Neural cell (in vitro differentiated cells): ENCODE results near the gene CCDC39. TPM values are rescaled to one million over a fixed set of nuclear protein-coding genes. Genes with fewer than 3 reads are reported as not detected.

Source experiments
- H2AFZ ChIP-seq: fragments of 200-600, 300-800 bp; sonication (generic), shearing (Covaris generic); 2 replicates; pipeline ENCODE4 v1.6.0; 2014; ENCODE audit warnings: low read depth, mild to moderate bottlenecking, antibody characterized with exemption, low read length, moderate library complexity
- H3F3A ChIP-seq: fragments of 200-600 bp; shearing (Covaris generic); 2 replicates; pipeline ENCODE4 v1.6.1; 2016; ENCODE audit warnings: mild to moderate bottlenecking, moderate library complexity, mixed read lengths, antibody characterized with exemption, low read length; ENCODE audit not compliant: insufficient read depth, poor library complexity, severe bottlenecking
- H3K27ac ChIP-seq: fragments of 200-600, 300-800 bp; sonication (generic), shearing (Covaris generic); 2 replicates; pipeline ENCODE4 v1.5.1; 2014; ENCODE audit warnings: mild to moderate bottlenecking, low read length, moderate library complexity
- H3K27me3 ChIP-seq: fragments of 300-800, 200-600 bp; sonication (generic), shearing (Covaris generic); 2 replicates; pipeline ENCODE4 v1.6.0; 2014; ENCODE audit warnings: mild to moderate bottlenecking, low read depth, low read length, moderate library complexity; ENCODE audit not compliant: insufficient read depth
- H3K36me3 ChIP-seq: fragments of 300-800, 200-600 bp; sonication (generic), shearing (Covaris generic); 2 replicates; pipeline ENCODE4 v1.5.1; 2014; ENCODE audit warnings: mild to moderate bottlenecking, antibody characterized with exemption, low read length, moderate library complexity; ENCODE audit not compliant: insufficient read depth
- H3K4me2 ChIP-seq: fragments of 300-800, 200-600 bp; sonication (generic), shearing (Covaris generic); 2 replicates; pipeline ENCODE4 v1.6.0; 2014; ENCODE audit warnings: mild to moderate bottlenecking, low read length
- H3K4me3 ChIP-seq: fragments of 300-800, 200-600 bp; sonication (generic), shearing (Covaris generic); 2 replicates; pipeline ENCODE4 v1.5.1; 2014; ENCODE audit warnings: mild to moderate bottlenecking, low read length, moderate library complexity
- H3K79me2 ChIP-seq: fragments of 200-600 bp; shearing (Covaris generic); replicated peaks from 2 replicates; pipeline ENCODE4 v1.6.0; 2014; ENCODE audit warnings: mild to moderate bottlenecking, low read length, moderate library complexity; ENCODE audit not compliant: insufficient read depth
- H3K9ac ChIP-seq: fragments of 300-800, 200-600 bp; sonication (generic), shearing (Covaris generic); 2 replicates; pipeline ENCODE4 v1.6.1; 2016; ENCODE audit warnings: mild to moderate bottlenecking, low read length, mixed read lengths
- H3K9me2 ChIP-seq: fragments of 200-600 bp; shearing (Covaris generic); 2 replicates; pipeline ENCODE4 v1.6.1; 2016; ENCODE audit warnings: mild to moderate bottlenecking, low read length, mixed read lengths; ENCODE audit not compliant: insufficient read depth
- H3K9me3 ChIP-seq: fragments of 200-600, 300-800 bp; sonication (generic), shearing (Covaris generic); 2 replicates; pipeline ENCODE4 v1.6.1; 2016; ENCODE audit warnings: mild to moderate bottlenecking, mixed run types, low read length, moderate library complexity, mixed read lengths
- H4K20me1 ChIP-seq: fragments of 200-600 bp; shearing (Covaris generic); 2 replicates; pipeline ENCODE4 v1.6.1; 2016; ENCODE audit warnings: mild to moderate bottlenecking, mixed run types; ENCODE audit not compliant: insufficient read depth
- EZH2 ChIP-seq: fragments of 200-600, 300-800 bp; shearing (Covaris generic), sonication (generic); IDR thresholded peaks from 2 replicates; pipeline ENCODE4 v1.6.1; 2014; ENCODE audit warnings: antibody characterized with exemption, low read length, borderline replicate concordance, mild to moderate bottlenecking; ENCODE audit not compliant: insufficient read depth, poor library complexity, severe bottlenecking
- MXI1 ChIP-seq: fragments of 450-650 bp; conservative IDR thresholded peaks from 2 replicates; pipeline ENCODE4 v1.6.1; 2014; ENCODE audit warnings: antibody characterized with exemption, mild to moderate bottlenecking; ENCODE audit not compliant: poor library complexity, severe bottlenecking
- POLR2AphosphoS5 ChIP-seq: IDR thresholded peaks from 2 replicates; pipeline ENCODE4 v1.6.1; 2012
- RAD21 ChIP-seq: fragments of 450-650 bp; conservative IDR thresholded peaks from 2 replicates; pipeline ENCODE4 v1.6.1; 2014; ENCODE audit warnings: antibody characterized with exemption, mild to moderate bottlenecking, moderate library complexity
- REST ChIP-seq: IDR thresholded peaks from 2 replicates; pipeline ENCODE4 v1.6.1; 2012; ENCODE audit warnings: borderline replicate concordance
- SMC3 ChIP-seq: fragments of 450-650 bp; conservative IDR thresholded peaks from 2 replicates; pipeline ENCODE4 v1.6.1; 2014; ENCODE audit warnings: antibody characterized with exemption, mild to moderate bottlenecking, moderate library complexity; ENCODE audit not compliant: poor library complexity
- polyA plus RNA-seq: library from polyadenylated mRNA; depleted of rRNA; stranded (reverse); fragments of >200 nt; gene quantifications from 2 replicates; pipeline ENCODE4 v1.2.3, GENCODE V29; 2014
- TF ChIP-seq, protein P1 (sequence below): fragments of 450-650 bp; IDR thresholded peaks from 2 replicates; pipeline ENCODE4 v1.5.1; 2014; ENCODE audit warnings: antibody characterized with exemption, mild to moderate bottlenecking, moderate library complexity; ENCODE audit not compliant: poor library complexity, severe bottlenecking

Gene CCDC39
- polyA plus RNA-seq, 1 donor from 2014 or later: 0.36 TPM

- TF ChIP-seq, protein P1, sequence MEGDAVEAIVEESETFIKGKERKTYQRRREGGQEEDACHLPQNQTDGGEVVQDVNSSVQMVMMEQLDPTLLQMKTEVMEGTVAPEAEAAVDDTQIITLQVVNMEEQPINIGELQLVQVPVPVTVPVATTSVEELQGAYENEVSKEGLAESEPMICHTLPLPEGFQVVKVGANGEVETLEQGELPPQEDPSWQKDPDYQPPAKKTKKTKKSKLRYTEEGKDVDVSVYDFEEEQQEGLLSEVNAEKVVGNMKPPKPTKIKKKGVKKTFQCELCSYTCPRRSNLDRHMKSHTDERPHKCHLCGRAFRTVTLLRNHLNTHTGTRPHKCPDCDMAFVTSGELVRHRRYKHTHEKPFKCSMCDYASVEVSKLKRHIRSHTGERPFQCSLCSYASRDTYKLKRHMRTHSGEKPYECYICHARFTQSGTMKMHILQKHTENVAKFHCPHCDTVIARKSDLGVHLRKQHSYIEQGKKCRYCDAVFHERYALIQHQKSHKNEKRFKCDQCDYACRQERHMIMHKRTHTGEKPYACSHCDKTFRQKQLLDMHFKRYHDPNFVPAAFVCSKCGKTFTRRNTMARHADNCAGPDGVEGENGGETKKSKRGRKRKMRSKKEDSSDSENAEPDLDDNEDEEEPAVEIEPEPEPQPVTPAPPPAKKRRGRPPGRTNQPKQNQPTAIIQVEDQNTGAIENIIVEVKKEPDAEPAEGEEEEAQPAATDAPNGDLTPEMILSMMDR: peak; percentile 82
- TF ChIP-seq RAD21 (peak; percentile 49), SMC3 (peak; percentile 47), POLR2AphosphoS5 (no peak)
- H3K4me2 ChIP-seq: peak overlapping the region; percentile 90
- H3F3A ChIP-seq: peaks cover 4% of the 10 kb centered on the region
- H3K9ac ChIP-seq: peak overlapping the region; percentile 47
- H3K9me3 ChIP-seq: no peaks in the 10 kb centered on the region
- no peaks in the 10 kb centered on the region for H4K20me1 ChIP-seq
- H3K36me3 ChIP-seq: no peaks in the 10 kb centered on the region
- no peaks in the 10 kb centered on the region for H3K79me2 ChIP-seq
- peak overlapping the region; percentile 81 for H3K4me3 ChIP-seq
- H3K27ac ChIP-seq: peak overlapping the region; percentile 12
- peaks cover 12% of the 10 kb centered on the region for H3K27me3 ChIP-seq
- no peaks in the 10 kb centered on the region for H3K9me2 ChIP-seq
- peak overlapping the region; percentile 80 for H2AFZ ChIP-seq
These were observed 775 bp upstream of the CCDC39 start for GRCh38 chr3:180680097-180680430.

DNA sequence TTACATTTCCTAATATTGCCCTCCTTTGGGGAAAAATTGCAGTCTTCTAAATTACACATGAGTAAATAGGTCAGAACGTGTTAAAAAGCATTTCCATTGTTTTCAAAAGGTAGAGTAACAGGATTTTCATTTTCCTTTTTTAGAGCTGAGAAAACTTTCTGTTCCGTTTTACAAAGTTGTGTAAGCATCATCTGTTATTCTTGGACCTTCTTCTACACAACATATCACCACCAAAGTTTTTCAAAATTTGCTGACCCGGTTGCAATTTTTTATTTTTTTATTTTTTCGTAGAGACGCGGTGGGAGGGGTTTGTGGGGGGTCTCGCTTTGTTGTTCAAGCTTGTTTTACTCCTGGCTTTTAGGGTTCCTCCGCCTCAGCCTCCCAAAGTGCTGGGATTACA, 1.1 kb downstream of the CCDC39 start:
- Histone ChIP-seq H3K36me3 (no peaks in the 10 kb centered on the region), H3K9me2 (no peaks in the 10 kb centered on the region), H3K79me2 (no peaks in the 10 kb centered on the region), H3K9ac (no peak overlapping the region), H3K27ac (no peak overlapping the region), H3K4me3 (peak overlapping the region; percentile 81), H3K27me3 (peaks cover 12% of the 10 kb centered on the region), H3F3A (peaks cover 4% of the 10 kb centered on the region), H4K20me1 (no peaks in the 10 kb centered on the region), H3K9me3 (no peaks in the 10 kb centered on the region), H3K4me2 (peak overlapping the region; percentile 90), H2AFZ (no peak overlapping the region)
- TF ChIP-seq POLR2AphosphoS5: no peak

DNA sequence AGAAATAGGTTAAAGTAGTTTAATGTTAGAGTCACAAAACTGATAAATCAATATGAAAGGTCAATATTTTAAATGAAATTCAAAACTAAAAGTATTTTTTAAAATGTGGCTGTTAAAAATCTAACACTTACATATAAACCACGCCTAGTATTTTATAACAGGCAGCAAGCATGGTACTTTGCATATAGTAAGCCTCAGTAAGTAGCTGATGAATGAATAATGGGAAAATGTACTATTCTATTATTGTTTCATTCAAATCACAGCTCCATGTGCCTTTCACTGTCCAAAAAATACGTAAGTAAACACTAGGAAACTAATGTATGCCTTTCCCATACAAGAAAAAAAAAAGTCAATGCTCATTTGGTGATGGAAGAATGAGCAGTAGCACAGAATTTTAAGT, 17.8 kb downstream of the CCDC39 start:
- H3K27ac ChIP-seq: no peak overlapping the region
- H3K4me2 ChIP-seq: no peak overlapping the region
- no peaks in the 10 kb centered on the region for H3K36me3 ChIP-seq
- TF ChIP-seq SMC3: no peak
- no peak for TF ChIP-seq MXI1
- no peak for TF ChIP-seq REST
- no peak for TF ChIP-seq EZH2
- no peaks in the 10 kb centered on the region for H3K9me2 ChIP-seq
- no peak overlapping the region for H3K4me3 ChIP-seq
- no peak overlapping the region for H3K9ac ChIP-seq
- no peaks in the 10 kb centered on the region for H3K9me3 ChIP-seq
- H3K79me2 ChIP-seq: no peaks in the 10 kb centered on the region
- H3K27me3 ChIP-seq: no peaks in the 10 kb centered on the region
- no peaks in the 10 kb centered on the region for H4K20me1 ChIP-seq
- H2AFZ ChIP-seq: no peak overlapping the region
- H3F3A ChIP-seq: no peaks in the 10 kb centered on the region
